Activated naive CD8-positive, alpha-beta T cell treated with anti-CD3 and anti-CD28 coated beads, Interleukin-2, amount 10 ng/mL, durations not matched to agents 7 days and 5 days (primary cell): ENCODE measurements around the gene AVPI1. TPM values are rescaled to one million over a fixed set of nuclear protein-coding genes. Genes with fewer than 3 reads are reported as not detected.
A peak's percentile ranks its signal among the peaks of the same experiment; 100 is the strongest.
"Not testable (repeated sequence)": the region's sequence is repeated elsewhere in the genome, so short reads cannot be mapped to it uniquely, and the experiment has no call there.

Experiments used
- ATAC-seq: fragments of 150-1000 bp; cut with Tn5 transposase; one replicate; pipeline ENCODE4 v1.10.0; 2021; ENCODE audit warnings: low read depth, moderate library complexity
- POLR2A ChIA-PET: fragments of 350-600 bp; sonication (Branson Sonifier 250); formaldehyde crosslinking; loops from one replicate; lab custom pipeline; 2021; ENCODE audit warnings: antibody characterized with exemption; lab: Charles Lee
- DNase-seq: peaks from one replicate; pipeline ENCODE4 v3.0.0; 2021
- H3K27ac Mint-ChIP-seq: one replicate; pipeline ENCODE4 v1.8.0; 2022; ENCODE audit warnings: mild to moderate bottlenecking, mixed read lengths
- H3K27me3 Mint-ChIP-seq: one replicate; pipeline ENCODE4 v1.8.0; 2022; ENCODE audit warnings: mild to moderate bottlenecking, moderate library complexity, mixed read lengths
- H3K36me3 Mint-ChIP-seq: one replicate; pipeline ENCODE4 v1.8.0; 2021; ENCODE audit warnings: mild to moderate bottlenecking, mixed read lengths
- H3K4me1 Mint-ChIP-seq: one replicate; pipeline ENCODE4 v1.8.0; 2021; ENCODE audit warnings: mixed read lengths
- H3K4me3 Mint-ChIP-seq: one replicate; pipeline ENCODE4 v1.8.0; 2022; ENCODE audit warnings: mild to moderate bottlenecking, moderate library complexity, mixed read lengths
- H3K9me3 Mint-ChIP-seq: one replicate; pipeline ENCODE4 v1.8.0; 2021; ENCODE audit warnings: mixed read lengths
- total RNA-seq, 2 experiments: library from RNA; stranded (reverse); gene quantifications; one replicate each; pipeline ENCODE4 v1.2.3, GENCODE V29; 2021

AVPI1 gene
- total RNA-seq, 2 experiments from 2014 or later, result 2.4 to 2.9 TPM

DNA sequence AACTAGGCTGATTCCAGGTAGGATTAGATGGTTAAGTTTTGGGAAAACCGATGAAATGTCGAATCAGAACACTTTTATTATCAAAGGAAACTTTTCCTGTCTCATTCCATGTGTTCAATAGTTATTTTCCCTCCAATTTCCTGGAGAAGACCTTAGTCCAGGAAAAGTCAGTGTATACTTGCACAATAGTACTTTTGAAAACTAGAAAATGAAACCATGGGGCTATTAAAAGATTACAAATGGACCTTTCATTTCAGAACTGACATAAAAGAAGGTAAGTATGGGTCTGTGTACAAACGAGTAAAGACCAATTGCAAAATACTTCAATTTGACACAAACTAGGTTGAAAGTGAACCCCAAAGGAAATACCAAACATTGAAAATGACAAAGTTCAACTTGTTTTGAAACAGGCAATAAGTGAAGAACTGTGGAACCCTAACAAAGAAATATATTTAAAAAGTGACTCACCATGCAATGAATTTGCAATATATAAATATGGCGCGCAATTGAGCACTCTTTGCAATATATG, 2.1 kb downstream of the AVPI1 start:
- Mint-ChIP-seq H3K9me3 (no peaks in the 10 kb centered on the region), H3K27me3 (peaks cover 4% of the 10 kb centered on the region), H3K4me1 (peaks cover 14% of the 10 kb centered on the region), H3K36me3 (no peaks in the 10 kb centered on the region), H3K27ac (no peak overlapping the region), H3K4me3 (no peak overlapping the region)
- ATAC-seq, result no peak
- DNase-seq, result no peak
- POLR2A ChIA-PET, result interaction anchor here (1.8 kb wide), 1 partner anchor 52 kb away, joined by 4 read pairs; the partner anchor contains the start of gene ZFYVE27

GRCh38 chr10:97684368-97684713, 2.7 kb downstream of the AVPI1 start:
- POLR2A ChIA-PET, result interaction anchor here (1.8 kb wide), 1 partner anchor 53 kb away, joined by 4 read pairs; the partner anchor contains the start of gene ZFYVE27
- H3K4me3 Mint-ChIP-seq, H3K36me3 Mint-ChIP-seq, DNase-seq, H3K9me3 Mint-ChIP-seq, H3K27ac Mint-ChIP-seq, H3K27me3 Mint-ChIP-seq, ATAC-seq: not testable (repeated sequence)
- peaks cover 14% of the 10 kb centered on the region for H3K4me1 Mint-ChIP-seq

GRCh38 chr10:97683556-97684367, 3.3 kb downstream of the AVPI1 start:
- Mint-ChIP-seq H3K4me3 (no peak overlapping the region), H3K36me3 (no peaks in the 10 kb centered on the region), H3K27ac (no peak overlapping the region), H3K27me3 (no peaks in the 10 kb centered on the region), H3K9me3 (no peaks in the 10 kb centered on the region), H3K4me1 (peaks cover 14% of the 10 kb centered on the region)
- DNase-seq (no peak), ATAC-seq (no peak)
- POLR2A ChIA-PET, result no interaction called here

GRCh38 chr10:97682042-97682441, 5.0 kb downstream of the AVPI1 start:
- H3K9me3 Mint-ChIP-seq, result no peaks in the 10 kb centered on the region
- H3K27me3 Mint-ChIP-seq, result no peaks in the 10 kb centered on the region
- DNase-seq (no peak), ATAC-seq (no peak)
- no peak overlapping the region for H3K27ac Mint-ChIP-seq
- H3K4me1 Mint-ChIP-seq, result peaks cover 8% of the 10 kb centered on the region
- no peak overlapping the region for H3K4me3 Mint-ChIP-seq
- H3K36me3 Mint-ChIP-seq, result no peaks in the 10 kb centered on the region
- POLR2A ChIA-PET, result no interaction called here

DNA sequence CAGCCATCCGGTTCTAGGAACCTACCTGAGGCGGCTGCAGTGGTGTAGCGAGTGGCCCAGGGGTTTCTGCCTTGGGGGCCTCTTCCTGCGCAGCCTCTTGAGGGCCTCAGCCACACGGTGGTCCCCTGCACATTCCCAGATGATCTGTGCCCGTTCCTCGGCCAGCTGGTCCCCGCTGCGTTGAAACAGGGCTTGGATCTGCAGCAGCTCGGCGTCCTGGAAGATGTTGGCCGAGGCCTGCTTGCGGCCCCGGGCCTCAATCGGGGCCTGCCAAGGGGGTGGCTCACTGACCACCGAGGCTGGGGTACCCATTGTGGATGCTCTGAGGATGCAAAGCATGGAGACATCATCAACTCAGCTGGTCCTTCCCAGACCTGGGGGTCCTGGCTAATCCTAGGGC, 7.4 kb downstream of the AVPI1 start:
- peaks cover 6% of the 10 kb centered on the region for H3K4me1 Mint-ChIP-seq
- ATAC-seq (no peak), DNase-seq (no peak)
- H3K27me3 Mint-ChIP-seq, result no peaks in the 10 kb centered on the region
- no peak overlapping the region for H3K4me3 Mint-ChIP-seq
- POLR2A ChIA-PET, result no interaction called here
- H3K36me3 Mint-ChIP-seq, result no peaks in the 10 kb centered on the region
- no peak overlapping the region for H3K27ac Mint-ChIP-seq
- no peaks in the 10 kb centered on the region for H3K9me3 Mint-ChIP-seq

GRCh38 chr10:97676770-97677581, 10.1 kb downstream of the AVPI1 start:
- POLR2A ChIA-PET, result interaction anchor here (0.5 to 2.4 kb wide), 4 partner anchors 10 to 60 kb away, joined by 3 to 8 read pairs (median 4); partner anchors contain the start of genes AVPI1 and ZFYVE27
- Mint-ChIP-seq H3K27me3 (no peaks in the 10 kb centered on the region), H3K4me3 (no peak overlapping the region), H3K4me1 (peaks cover 10% of the 10 kb centered on the region), H3K9me3 (no peaks in the 10 kb centered on the region), H3K27ac (no peak overlapping the region), H3K36me3 (peaks cover 1% of the 10 kb centered on the region)
- ATAC-seq (peak; percentile 66), DNase-seq (peak; percentile 55)

DNA sequence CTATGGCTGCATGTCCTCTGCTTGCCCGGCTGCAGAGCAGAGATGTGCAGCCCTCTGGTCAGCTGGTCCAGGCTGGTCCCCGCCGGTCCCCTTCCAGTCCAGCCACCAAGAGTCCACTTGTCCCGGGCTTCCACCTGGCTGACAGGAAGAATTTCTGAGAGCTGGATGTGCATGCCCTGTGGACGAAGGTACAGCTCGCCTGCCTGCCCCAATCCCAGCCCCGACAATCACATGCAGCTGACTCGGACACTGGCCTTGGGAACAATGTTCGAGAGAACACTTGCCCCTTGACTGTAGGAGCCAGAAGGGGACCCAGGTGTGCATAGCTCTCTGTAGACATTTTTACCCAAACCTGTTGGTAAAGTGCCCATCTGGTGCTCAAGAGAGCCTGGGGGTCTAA, 11.8 kb downstream of the AVPI1 start:
- POLR2A ChIA-PET, result no interaction called here
- ATAC-seq (no peak), DNase-seq (no peak)
- peaks cover 4% of the 10 kb centered on the region for H3K36me3 Mint-ChIP-seq
- H3K4me3 Mint-ChIP-seq, result no peak overlapping the region
- H3K9me3 Mint-ChIP-seq, result no peaks in the 10 kb centered on the region
- no peak overlapping the region for H3K27ac Mint-ChIP-seq
- H3K4me1 Mint-ChIP-seq, result peaks cover 10% of the 10 kb centered on the region
- H3K27me3 Mint-ChIP-seq, result no peaks in the 10 kb centered on the region

GRCh38 chr10:97673736-97674525, 13.1 kb downstream of the AVPI1 start:
- H3K27me3 Mint-ChIP-seq, result no peaks in the 10 kb centered on the region
- no peak overlapping the region for H3K4me3 Mint-ChIP-seq
- peaks cover 4% of the 10 kb centered on the region for H3K36me3 Mint-ChIP-seq
- no peak for DNase-seq
- POLR2A ChIA-PET, result no interaction called here
- no peak overlapping the region for H3K27ac Mint-ChIP-seq
- peak; percentile 67 for ATAC-seq
- no peaks in the 10 kb centered on the region for H3K9me3 Mint-ChIP-seq
- peaks cover 10% of the 10 kb centered on the region for H3K4me1 Mint-ChIP-seq

GRCh38 chr10:97669571-97669970, 17.5 kb downstream of the AVPI1 start:
- DNase-seq (no peak), ATAC-seq (no peak)
- Mint-ChIP-seq H3K36me3 (peaks cover 12% of the 10 kb centered on the region), H3K4me1 (peaks cover 7% of the 10 kb centered on the region), H3K27me3 (no peaks in the 10 kb centered on the region), H3K4me3 (no peak overlapping the region), H3K9me3 (no peaks in the 10 kb centered on the region), H3K27ac (no peak overlapping the region)
- POLR2A ChIA-PET, result no interaction called here

GRCh38 chr10:97667463-97667862, 19.6 kb downstream of the AVPI1 start:
- no peak for DNase-seq
- POLR2A ChIA-PET, result no interaction called here
- H3K4me1 Mint-ChIP-seq, result peaks cover 3% of the 10 kb centered on the region
- H3K27me3 Mint-ChIP-seq, result no peaks in the 10 kb centered on the region
- ATAC-seq, result no peak
- H3K36me3 Mint-ChIP-seq, result peaks cover 12% of the 10 kb centered on the region
- H3K27ac Mint-ChIP-seq, result no peak overlapping the region
- no peak overlapping the region for H3K4me3 Mint-ChIP-seq
- H3K9me3 Mint-ChIP-seq, result no peaks in the 10 kb centered on the region

DNA sequence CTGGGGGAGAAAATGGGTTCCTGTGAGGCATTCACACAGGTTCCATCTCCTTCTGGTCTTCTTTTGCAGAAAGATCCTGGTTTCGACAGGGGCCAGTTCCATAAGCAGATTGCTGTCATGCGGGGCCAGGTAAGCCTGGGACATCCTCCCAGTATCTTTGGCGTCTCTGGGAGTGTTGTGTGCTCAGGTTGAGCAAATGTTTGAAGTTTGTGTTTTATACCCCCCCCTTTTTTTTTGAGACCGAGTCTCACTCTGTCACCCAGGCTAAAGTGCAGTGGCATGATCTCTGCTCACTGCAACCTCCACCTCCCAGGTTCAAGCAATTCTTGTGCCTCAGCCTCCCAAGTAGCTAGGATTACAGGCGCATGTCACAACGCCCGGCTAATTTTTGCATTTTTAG, 20.0 kb downstream of the AVPI1 start:
- Mint-ChIP-seq H3K4me3 (no peak overlapping the region), H3K36me3 (peaks cover 10% of the 10 kb centered on the region), H3K9me3 (no peaks in the 10 kb centered on the region), H3K27me3 (no peaks in the 10 kb centered on the region), H3K4me1 (peaks cover 3% of the 10 kb centered on the region), H3K27ac (no peak overlapping the region)
- POLR2A ChIA-PET, result no interaction called here
- DNase-seq (no peak), ATAC-seq (no peak)

DNA sequence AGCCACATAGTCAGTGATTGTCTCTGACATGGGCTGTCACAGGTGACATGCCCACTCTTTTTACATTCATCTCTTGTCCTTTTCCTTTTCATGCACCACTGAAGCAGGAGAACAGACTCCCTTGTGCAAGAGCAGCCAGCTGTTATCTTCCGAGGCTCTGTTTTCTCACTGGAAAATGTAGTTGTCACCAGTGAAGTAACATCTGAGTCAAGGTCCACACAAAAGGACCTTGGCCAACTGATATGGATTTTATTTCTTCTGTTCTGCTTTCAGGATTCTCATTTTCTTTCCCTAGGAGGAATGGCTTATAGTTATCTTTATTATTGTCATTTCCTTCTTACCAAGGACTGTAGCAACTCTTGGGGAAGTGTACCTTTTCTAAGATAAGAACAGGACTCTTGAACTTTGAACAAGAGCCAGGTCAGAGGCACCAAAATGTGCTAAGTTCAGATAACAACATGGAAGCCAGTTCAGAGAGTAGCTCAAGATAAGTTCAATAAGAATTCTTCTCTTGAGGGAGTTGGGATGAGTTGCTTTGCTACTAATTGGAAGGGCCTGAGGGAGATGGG, 22.7 kb downstream of the AVPI1 start:
- Mint-ChIP-seq H3K4me1 (peaks cover 3% of the 10 kb centered on the region), H3K4me3 (no peak overlapping the region), H3K36me3 (peaks cover 8% of the 10 kb centered on the region), H3K27ac (no peak overlapping the region), H3K9me3 (no peaks in the 10 kb centered on the region), H3K27me3 (no peaks in the 10 kb centered on the region)
- POLR2A ChIA-PET, result no interaction called here
- DNase-seq (no peak), ATAC-seq (no peak)

- H3K4me3 Mint-ChIP-seq, result no peak overlapping the region
- no peaks in the 10 kb centered on the region for H3K27me3 Mint-ChIP-seq
Observed at GRCh38 chr10:97659589-97659988, 27.5 kb downstream of the AVPI1 start.

More at GRCh38 chr10:97659589-97659988, 27.5 kb downstream of the AVPI1 start:
- H3K9me3 Mint-ChIP-seq, result no peaks in the 10 kb centered on the region
- DNase-seq, result no peak
- no peaks in the 10 kb centered on the region for H3K4me1 Mint-ChIP-seq
- H3K36me3 Mint-ChIP-seq, result peaks cover 8% of the 10 kb centered on the region
- no peak overlapping the region for H3K27ac Mint-ChIP-seq
- POLR2A ChIA-PET, result no interaction called here
- no peak for ATAC-seq
